GM12891 (cell line): ENCODE data around the gene ABCC1.
"Not testable (repeated sequence)": the region's sequence is repeated elsewhere in the genome, so short reads cannot be mapped to it uniquely, and the experiment has no call there.

Source experiments
- DNase-seq: peaks from one replicate; pipeline ENCODE4 v3.0.0; 2011; ENCODE audit warnings: low spot score; ENCODE audit not compliant: insufficient read length
- FAIRE-seq: peaks from 2 replicates; lab custom pipeline; 2011; peaks lifted over from hg19 to GRCh38; lab: Jason Lieb, UNC
- PAX5 ChIP-seq: IDR thresholded peaks from 2 replicates; pipeline ENCODE4 v1.6.1; 2011; ENCODE audit warnings: low read length, moderate library complexity, mild to moderate bottlenecking; ENCODE audit not compliant: insufficient read depth, severe bottlenecking
- POLR2A ChIP-seq: IDR thresholded peaks from 2 replicates; pipeline ENCODE4 v1.6.1; 2011; ENCODE audit warnings: low read depth, low read length, control low read depth
- POLR2AphosphoS5 ChIP-seq: IDR thresholded peaks from 2 replicates; pipeline ENCODE4 v1.6.1; 2011; ENCODE audit warnings: low read depth, low read length, control low read depth
- POU2F2 ChIP-seq: IDR thresholded peaks from 2 replicates; pipeline ENCODE4 v1.6.1; 2011; ENCODE audit warnings: low read depth, mild to moderate bottlenecking, control low read depth, low read length, moderate library complexity
- SPI1 ChIP-seq: IDR thresholded peaks from 2 replicates; pipeline ENCODE4 v1.6.1; 2011; ENCODE audit warnings: low read depth, low read length, control low read depth
- TAF1 ChIP-seq: IDR thresholded peaks from 2 replicates; pipeline ENCODE4 v1.6.1; 2011; ENCODE audit warnings: low read depth, low read length, control low read depth

ABCC1 gene

DNA sequence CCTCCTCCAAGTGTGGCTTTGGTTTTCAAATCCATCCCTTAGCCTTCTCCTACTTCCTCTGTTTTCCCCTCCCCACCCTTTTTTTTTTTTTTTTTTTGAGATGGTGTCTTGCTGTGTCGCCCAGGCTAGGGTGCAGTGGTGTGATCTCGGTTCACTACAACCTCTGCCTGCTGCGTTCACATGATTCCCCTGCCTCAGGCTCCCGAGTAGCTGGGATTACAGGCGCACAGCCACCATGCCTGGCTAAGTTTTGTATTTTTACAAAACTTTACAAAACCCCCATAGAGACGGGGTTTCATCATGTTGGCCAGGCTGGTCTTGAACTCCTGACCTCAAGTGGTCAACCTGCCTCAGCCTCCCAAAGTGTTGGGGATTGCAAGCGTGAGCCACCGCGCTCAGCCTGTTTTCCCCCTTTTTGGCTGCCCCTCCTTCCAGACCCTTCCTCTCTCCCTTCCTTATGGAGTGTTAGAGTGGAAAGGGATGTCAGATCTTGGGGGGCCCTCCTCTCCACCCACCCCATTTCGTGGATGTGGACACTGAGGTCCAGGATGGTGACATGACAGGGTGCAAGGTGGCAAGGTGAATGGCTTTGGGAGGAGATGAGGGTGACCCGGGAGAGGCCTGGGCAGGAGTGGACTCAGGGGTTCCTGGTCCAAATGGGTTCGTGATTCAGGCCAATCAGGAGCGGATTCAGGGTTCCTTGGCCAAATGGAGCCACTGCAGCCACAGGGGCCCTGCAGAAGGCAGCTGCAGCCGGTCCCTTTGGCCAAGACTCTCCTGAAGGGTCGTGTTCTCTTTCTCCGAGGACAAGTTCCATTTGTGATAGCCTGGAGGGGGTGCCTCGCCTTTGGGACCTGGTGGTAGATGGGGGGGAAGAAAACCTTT is 4.8 kb downstream of the ABCC1 start:
- TF ChIP-seq SPI1, result no peak
- TF ChIP-seq POU2F2, result no peak
- TF ChIP-seq PAX5, result no peak
- no peak for TF ChIP-seq TAF1
- DNase-seq, result no peak
- no peak for FAIRE-seq

DNA sequence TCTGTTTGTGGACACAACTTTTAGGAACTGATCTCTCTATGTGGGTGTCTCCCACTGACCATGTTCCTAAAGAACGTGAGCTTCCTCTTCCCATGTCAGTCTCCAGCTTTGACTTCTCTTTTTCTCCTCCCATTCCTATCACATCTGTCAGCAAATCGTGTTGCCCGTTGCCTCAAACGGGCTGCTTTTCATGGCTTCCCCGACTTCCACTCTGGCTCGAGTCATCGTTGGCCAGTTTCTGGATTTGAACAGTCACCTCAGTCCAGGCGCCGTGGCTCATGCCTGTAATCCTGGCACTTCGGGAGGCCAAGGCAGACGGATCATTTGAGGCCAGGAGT is 5.4 kb downstream of the ABCC1 start:
- TF ChIP-seq SPI1, result 0 out of 2 replicates have a peak, but pooled peaks have one; percentile 4
- no peak for TF ChIP-seq TAF1
- FAIRE-seq (no peak), DNase-seq (no peak)

DNA sequence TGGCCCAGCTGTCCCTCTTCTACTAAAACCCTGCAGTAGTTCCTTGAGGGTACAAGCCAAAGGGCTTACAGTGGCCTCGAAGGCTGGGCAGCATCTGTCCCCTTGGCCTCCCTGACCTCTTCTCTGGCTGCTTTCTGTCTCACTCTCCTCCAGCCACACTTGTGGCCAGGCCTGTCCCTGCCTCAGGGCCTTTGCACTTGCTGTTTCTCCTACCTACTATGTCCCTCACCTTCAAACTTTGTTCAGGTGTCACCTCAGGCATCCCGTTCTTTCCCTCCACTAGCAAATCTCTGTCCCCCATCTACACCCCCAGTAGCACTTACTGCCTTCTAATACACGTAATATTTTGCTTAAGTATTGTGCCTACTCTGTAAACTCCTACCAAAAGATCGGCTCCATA is 6.0 kb downstream of the ABCC1 start:
- DNase-seq (no peak), FAIRE-seq (no peak)
- TF ChIP-seq POLR2A (no peak), POLR2AphosphoS5 (no peak), PAX5 (no peak), SPI1 (no peak), POU2F2 (no peak), TAF1 (no peak)

DNA sequence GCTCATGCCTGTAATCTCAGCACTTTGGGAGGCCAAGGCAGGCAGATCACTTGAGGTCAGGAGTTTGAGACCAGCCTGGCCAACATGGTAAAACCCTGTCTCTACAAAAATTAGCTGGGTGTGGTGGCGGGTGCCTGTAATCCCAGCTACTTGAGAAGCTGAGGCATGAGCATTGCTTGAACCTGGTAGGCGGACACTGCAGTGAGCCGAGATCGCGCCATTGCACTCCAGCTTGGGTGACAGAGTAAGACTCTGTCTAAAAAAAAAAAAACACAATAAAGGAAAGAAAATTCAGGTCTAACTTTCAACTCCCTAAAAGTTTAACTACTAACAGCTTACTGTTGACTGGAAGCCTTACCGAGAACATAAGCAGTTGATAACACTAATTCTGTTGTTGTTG is 6.7 kb downstream of the ABCC1 start:
- not testable (repeated sequence) for FAIRE-seq, DNase-seq

DNA sequence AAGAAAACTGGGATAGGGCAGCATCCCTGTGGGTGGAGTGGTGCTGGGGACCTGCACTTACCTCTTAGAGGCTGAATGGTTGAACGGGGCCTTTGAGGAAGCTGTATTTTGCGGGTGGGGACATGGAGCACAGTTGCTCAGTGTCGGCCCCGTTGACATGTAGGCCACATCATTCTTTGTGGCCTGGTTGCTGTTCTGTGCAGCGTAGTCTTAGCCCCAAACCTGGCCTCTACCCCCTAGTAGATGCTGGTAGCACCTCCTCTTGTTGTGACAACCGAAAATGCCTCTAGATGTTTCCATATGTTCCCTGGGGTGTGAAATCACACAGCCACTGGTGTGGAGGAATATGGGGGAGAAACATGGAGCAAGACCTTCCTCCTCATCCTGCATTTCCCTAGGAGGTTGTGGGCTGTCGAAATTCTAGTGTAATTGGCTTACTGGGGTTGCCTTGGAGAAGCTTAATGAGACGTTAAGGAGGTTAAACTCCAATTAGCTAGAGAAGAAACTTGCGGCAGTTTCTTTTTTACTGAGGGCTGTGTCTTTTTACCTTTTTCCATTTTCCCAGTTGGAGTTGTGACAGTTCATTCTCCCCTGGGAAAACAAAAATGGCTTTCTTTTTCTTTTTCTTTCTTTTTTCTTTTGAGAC is 9.4 kb downstream of the ABCC1 start:
- FAIRE-seq (no peak), DNase-seq (no peak)
- TF ChIP-seq SPI1 (no peak), TAF1 (no peak), POLR2AphosphoS5 (no peak)

DNA sequence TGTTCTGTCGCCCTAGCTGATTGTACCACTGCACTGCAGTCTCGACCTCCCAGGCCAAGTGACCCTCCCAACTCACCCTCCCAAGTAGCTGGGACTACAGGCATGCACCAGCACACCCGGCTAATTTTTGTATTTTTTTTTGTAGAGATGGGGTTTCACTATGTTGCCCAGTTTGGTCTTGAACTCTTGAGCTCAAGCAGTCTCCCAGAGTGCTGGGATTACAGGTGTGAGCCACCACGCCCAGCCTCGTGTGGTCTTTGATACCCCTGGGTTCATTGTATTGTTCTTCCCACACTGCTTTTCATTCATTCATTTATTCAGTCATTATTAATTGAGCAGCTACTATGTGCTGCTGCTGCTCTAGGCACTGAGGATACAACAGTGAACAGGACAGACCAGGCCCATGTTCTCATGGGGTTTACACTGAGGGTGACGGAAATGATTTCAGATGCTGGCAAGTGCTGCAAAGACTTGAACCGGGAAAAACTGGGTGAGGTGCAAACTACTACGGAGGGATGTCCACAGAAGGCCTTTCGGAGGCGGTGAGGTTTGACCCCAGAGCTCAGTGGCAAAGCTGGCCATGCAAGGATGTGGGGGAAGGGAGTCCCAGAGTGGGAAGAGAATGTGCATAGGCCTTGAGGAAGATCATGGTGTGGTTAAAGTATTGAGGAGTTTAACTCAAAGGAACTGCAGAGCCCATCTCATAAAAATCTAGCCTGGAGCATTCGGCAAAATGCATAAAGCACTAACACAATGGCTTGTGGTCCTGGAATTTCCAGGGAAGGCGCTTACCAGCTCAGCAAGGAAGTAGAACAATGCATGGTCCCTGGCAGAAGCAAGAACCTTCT is 10.9 kb downstream of the ABCC1 start:
- DNase-seq, result no peak
- TF ChIP-seq TAF1, result no peak
- TF ChIP-seq POU2F2, result no peak
- no peak for TF ChIP-seq POLR2A
- no peak for TF ChIP-seq PAX5
- FAIRE-seq, result no peak

DNA sequence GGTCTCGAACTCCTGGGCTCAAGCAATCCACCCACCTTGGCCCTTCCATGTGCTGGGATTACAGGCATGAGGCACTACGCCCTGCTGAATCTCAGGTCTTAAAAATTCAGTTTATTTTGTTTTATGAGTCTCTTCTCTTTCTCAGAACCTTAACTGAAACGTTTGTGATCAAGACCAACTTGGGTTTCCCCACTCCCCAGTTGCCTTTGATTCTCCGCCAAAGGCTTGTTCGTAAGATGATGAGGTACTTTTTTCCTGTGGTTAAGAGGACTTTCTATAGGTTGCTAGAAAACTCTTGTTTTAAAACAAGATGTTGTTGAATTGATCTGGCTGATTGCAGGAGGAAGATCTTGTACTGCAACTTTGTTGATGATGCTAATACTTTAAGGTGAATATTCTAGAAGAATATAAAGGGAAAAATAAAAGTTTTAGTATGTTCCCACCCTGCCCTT is 11.7 kb downstream of the ABCC1 start:
- peak; percentile 16 for FAIRE-seq
- TF ChIP-seq POLR2AphosphoS5 (no peak), POU2F2 (no peak), PAX5 (no peak), TAF1 (no peak), SPI1 (no peak), POLR2A (no peak)
- DNase-seq, result no peak

DNA sequence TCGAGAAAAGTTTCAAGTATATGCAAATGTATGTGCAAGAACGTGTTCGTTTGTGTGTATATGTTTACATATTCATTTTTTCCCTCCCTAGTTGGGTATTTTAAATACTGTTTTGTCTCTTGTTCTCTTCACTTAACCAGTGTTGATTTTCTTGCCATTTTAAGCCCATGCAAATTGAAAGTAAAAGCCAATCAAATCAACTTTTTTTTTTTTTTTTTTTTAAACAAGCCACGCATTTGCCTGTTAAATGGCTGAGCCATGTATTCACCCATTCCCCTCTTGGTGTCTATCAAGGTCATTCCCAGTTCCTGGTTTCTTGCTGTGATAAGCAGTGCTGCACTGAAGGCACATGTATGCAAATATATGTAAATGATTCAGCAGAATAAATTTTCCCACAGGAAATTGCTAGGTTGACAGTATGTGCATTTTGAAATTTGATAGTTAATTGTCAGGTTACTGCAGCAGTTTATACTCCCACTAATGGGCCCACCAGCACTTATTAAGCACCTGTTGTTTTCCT is 12.2 kb downstream of the ABCC1 start:
- FAIRE-seq (no peak), DNase-seq (no peak)
- TF ChIP-seq POLR2AphosphoS5, result no peak
- TF ChIP-seq TAF1, result no peak
- 0 out of 2 replicates have a peak, but pooled peaks have one; percentile 34 for TF ChIP-seq POU2F2
- no peak for TF ChIP-seq PAX5
- TF ChIP-seq POLR2A, result no peak
- peak; percentile 68 for TF ChIP-seq SPI1

DNA sequence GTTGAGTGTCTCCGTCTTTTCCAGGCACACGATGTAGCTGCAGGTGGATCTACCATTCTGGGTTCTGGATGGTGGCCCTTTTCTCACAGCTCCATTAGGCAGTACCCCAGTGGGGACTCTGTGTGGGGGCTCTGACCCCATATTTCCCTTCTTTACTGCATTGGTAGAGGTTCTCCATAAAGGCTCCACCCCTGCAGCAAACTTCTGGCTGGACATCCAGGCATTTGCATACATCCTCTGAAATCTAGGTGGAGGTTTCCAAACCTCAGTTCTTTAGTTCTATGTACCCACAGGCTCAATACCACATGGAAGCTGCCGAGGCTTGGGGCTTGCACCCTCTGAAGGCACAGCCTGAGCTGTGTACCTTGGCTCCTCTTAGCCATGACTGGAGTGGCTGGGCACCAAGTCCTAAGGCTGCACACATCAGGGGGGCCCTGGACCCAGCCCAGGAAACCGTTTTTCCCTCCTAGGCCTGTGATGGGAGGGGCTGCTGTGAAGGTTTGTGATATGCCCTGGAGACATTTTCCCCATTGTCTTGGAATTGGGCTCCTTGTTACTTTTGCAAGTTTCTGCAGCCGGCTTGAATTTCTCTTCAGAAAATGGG is 14.0 kb downstream of the ABCC1 start:
- DNase-seq, result no peak
- no peak for FAIRE-seq
- no peak for TF ChIP-seq POLR2A
- TF ChIP-seq POU2F2, result peak; percentile 60; the same call in 1 of the 2 replicates
